ENCODE data around the gene MRPL44.

Gene MRPL44

DNA sequence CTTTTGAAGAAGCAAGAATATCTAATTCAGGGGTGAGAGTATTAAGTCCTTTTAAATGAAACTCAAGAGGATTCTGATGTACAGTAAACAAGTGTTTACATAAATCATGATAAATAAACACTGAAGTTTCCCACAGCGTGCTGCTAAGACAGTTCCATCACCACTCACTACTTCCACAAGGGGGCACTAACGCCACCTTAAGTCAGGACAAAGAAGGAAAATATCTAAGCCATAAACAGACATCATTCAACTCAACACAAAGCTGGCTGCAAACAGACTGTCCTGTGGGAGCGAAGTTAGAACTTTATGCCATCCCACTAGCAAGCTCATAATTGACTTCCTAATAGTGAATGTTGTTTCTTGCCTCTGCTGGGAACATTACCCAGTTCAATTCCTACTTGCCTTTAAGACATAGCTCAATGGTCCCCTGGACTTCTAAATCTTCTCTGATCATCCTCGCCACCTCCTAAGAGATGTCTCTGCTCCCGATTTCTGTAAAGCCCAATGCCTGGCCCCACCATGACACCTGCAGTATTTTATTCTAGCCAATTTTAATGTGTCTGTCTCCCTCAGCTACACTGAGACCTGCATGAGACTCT, 36.5 kb downstream of the MRPL44 start:
- Mint-ChIP-seq H3K27ac (peak overlapping the region; percentile 30 to 63 (median 56)), H3K36me3 (ENCODE audit: low read depth) (peaks cover 29% of the 10 kb centered on the region), H3K4me1 (peaks cover 14% of the 10 kb centered on the region), H3K4me3 (no peak overlapping the region), H3K27me3 (ENCODE audit: low read depth) (no peaks in the 10 kb centered on the region), H3K9me3 (no peaks in the 10 kb centered on the region)
- TF ChIP-seq, protein P1, sequence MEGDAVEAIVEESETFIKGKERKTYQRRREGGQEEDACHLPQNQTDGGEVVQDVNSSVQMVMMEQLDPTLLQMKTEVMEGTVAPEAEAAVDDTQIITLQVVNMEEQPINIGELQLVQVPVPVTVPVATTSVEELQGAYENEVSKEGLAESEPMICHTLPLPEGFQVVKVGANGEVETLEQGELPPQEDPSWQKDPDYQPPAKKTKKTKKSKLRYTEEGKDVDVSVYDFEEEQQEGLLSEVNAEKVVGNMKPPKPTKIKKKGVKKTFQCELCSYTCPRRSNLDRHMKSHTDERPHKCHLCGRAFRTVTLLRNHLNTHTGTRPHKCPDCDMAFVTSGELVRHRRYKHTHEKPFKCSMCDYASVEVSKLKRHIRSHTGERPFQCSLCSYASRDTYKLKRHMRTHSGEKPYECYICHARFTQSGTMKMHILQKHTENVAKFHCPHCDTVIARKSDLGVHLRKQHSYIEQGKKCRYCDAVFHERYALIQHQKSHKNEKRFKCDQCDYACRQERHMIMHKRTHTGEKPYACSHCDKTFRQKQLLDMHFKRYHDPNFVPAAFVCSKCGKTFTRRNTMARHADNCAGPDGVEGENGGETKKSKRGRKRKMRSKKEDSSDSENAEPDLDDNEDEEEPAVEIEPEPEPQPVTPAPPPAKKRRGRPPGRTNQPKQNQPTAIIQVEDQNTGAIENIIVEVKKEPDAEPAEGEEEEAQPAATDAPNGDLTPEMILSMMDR (IDR thresholded peaks at IDR 0.05; ENCODE audit: unreplicated experiment in 3 of 3), result peak; percentile 85 to 89 (median 86)

DNA sequence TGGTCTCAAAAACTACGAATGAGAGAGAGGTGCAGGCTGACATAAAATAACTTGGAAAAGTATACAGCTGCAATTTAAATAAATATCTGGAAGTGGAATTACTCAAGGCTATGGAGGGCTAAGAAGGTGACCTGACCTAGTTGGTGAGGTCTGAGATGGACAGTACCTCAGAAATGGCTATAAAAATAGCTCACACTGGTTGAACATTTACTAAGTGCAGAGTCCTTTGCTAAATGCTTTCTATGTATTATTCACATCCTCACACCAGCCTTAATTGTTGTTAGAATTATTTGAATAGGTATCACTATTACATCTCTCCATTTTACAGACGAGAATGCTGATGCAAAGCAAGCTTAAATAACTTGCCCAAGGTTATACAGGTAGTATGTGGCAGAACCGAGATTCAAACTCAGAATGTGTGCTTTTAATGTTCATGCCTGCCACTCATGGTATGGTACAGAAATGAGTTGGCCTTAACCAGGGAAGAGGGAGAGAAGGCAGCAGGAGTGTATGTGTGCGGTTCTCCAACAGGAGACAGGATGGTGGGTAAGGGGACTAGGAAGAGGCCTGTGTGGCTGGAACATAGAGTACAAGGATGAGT, 37.4 kb downstream of the MRPL44 start:
- peak overlapping the region in 1 of 3 experiments; percentile 69 for H3K27ac Mint-ChIP-seq
- TF ChIP-seq, protein P1 (IDR thresholded peaks at IDR 0.05; ENCODE audit: unreplicated experiment in 3 of 3), result no peak
- peaks cover 24% of the 10 kb centered on the region for H3K4me1 Mint-ChIP-seq
- no peaks in the 10 kb centered on the region for H3K27me3 Mint-ChIP-seq (ENCODE audit: low read depth)
- no peaks in the 10 kb centered on the region for H3K9me3 Mint-ChIP-seq
- H3K4me3 Mint-ChIP-seq, result no peak overlapping the region
- peaks cover 35% of the 10 kb centered on the region for H3K36me3 Mint-ChIP-seq (ENCODE audit: low read depth)

DNA sequence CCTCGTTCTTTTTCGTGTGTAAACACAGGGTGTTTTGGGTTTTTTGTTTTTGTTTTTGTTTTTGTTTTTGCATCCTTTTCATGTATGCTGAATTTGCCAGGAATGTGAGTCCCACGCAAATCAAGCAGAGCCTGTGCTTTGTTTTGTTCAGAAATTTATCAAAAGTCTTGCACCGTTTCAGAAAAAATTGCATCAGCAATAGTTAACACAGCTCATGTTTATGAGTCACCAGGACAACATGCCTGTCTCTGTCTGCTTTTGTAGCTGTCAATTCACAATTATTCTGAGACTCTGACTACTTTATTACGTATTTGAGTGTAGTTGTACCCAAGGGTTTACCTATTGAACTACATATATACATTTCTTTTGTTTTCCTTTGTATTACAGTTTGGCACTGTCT, 38.3 kb downstream of the MRPL44 start:
- Mint-ChIP-seq H3K36me3 (ENCODE audit: low read depth) (peaks cover 39% of the 10 kb centered on the region), H3K27ac (no peak overlapping the region), H3K4me3 (no peak overlapping the region), H3K9me3 (peaks cover 4% of the 10 kb centered on the region), H3K27me3 (ENCODE audit: low read depth) (no peaks in the 10 kb centered on the region), H3K4me1 (peaks cover 33% of the 10 kb centered on the region)
- TF ChIP-seq, protein P1 (IDR thresholded peaks at IDR 0.05; ENCODE audit: unreplicated experiment in 3 of 3), result no peak

DNA sequence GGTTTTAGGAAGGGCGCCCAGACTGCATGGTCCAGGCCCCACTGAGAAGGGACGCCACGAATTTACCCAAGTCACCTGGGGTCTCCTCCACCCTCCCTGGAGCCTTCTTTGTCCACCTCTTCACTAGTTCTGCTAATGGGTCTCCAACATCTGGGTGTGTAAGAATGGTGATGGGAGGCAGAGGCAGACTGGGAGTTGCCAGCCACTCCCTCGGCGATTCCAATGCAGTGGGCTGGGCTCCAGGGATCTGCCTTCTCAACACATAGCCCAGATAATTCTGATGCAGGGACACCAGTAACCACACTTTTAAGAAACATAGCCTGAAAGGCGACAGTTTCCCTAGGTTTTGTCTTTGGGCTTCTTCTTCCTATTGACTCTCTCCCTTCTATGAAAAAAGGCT, 39.1 kb downstream of the MRPL44 start:
- peaks cover 46% of the 10 kb centered on the region for H3K36me3 Mint-ChIP-seq (ENCODE audit: low read depth)

DNA sequence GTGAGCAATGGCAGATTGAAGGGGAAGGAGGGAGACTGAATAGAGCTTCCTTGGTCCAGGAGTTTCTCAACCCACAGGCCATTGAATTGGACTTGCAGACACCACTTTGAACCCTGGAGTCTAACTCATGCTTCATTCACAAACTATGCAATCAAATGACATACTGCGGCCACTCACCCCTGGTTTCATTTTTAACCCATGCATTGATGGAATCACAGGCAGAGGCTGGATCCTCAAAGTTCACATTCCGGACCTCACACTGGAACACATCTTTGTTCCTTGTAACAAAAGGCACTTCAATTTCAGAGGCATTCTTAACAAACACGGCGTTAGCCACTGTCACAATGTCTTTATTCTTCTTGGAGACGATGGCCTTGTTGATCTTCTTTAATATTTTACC, 40.7 kb downstream of the MRPL44 start:
- Mint-ChIP-seq H3K9me3 (peaks cover 4% of the 10 kb centered on the region), H3K4me3 (no peak overlapping the region), H3K27me3 (ENCODE audit: low read depth) (no peaks in the 10 kb centered on the region), H3K4me1 (peaks cover 33% of the 10 kb centered on the region), H3K27ac (no peak overlapping the region), H3K36me3 (ENCODE audit: low read depth) (peaks cover 49% of the 10 kb centered on the region)
- TF ChIP-seq, protein P1 (IDR thresholded peaks at IDR 0.05; ENCODE audit: unreplicated experiment in 3 of 3), result no peak

More for the DNA sequence above, 39.1 kb downstream of the MRPL44 start:
- Mint-ChIP-seq H3K27ac (no peak overlapping the region), H3K4me1 (peaks cover 33% of the 10 kb centered on the region), H3K4me3 (no peak overlapping the region), H3K27me3 (ENCODE audit: low read depth) (no peaks in the 10 kb centered on the region), H3K9me3 (peaks cover 4% of the 10 kb centered on the region)
- TF ChIP-seq, protein P1 (IDR thresholded peaks at IDR 0.05; ENCODE audit: unreplicated experiment in 3 of 3), result no peak

DNA sequence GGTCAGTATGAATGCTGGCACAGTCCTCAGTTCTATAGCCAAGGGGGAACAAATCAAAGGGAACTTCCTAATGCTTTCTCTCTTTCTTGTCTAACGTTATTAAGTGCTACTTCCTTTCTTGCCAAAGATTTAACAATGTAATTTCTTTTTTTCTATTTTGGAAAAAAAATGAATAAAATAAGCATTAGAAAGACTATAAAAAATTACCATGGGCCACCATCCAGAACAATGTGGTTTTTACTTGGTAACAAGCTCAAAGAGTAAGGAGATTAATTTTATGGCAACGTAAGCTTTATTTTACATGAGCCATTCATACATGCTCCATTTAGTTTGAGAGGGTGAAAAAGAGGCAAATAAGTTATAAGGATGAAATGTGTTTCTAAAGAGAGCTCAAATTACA, 41.7 kb downstream of the MRPL44 start:
- Mint-ChIP-seq H3K4me3 (no peak overlapping the region), H3K27me3 (ENCODE audit: low read depth) (no peaks in the 10 kb centered on the region), H3K36me3 (ENCODE audit: low read depth) (peaks cover 49% of the 10 kb centered on the region), H3K27ac (peak overlapping the region; percentile 52 to 74 (median 58)), H3K4me1 (peaks cover 31% of the 10 kb centered on the region), H3K9me3 (peaks cover 4% of the 10 kb centered on the region)
- TF ChIP-seq, protein P1 (IDR thresholded peaks at IDR 0.05; ENCODE audit: unreplicated experiment in 3 of 3), result no peak

Data from nephron (organoid).